EH (cell line): ENCODE results near the gene MSL1.

Experiments
- DNase-seq: peaks from one replicate; pipeline ENCODE4 v3.0.0-alpha.2; 2015; ENCODE audit warnings: low read depth

MSL1 gene

GRCh38 chr17:40121181-40122135, at the start of gene MSL1:
Gene MSL1 (plus strand): TSS chr17:40121971. CDS start chr17:40122613, 642 bp downstream.
- peak; percentile 84 for DNase-seq

- peak; percentile 50 for DNase-seq
These were observed 49.6 kb upstream of the MSL1 start for GRCh38 chr17:40072040-40072734.

- no peak for DNase-seq
These were observed 48.9 kb upstream of the MSL1 start for GRCh38 chr17:40072735-40073346.

- no peak for DNase-seq
These were observed 48.2 kb upstream of the MSL1 start for GRCh38 chr17:40073454-40074174.

GRCh38 chr17:40074175-40074512, 47.6 kb upstream of the MSL1 start:
- no peak for DNase-seq

GRCh38 chr17:40074871-40075200, 46.9 kb upstream of the MSL1 start:
- DNase-seq = no peak

- DNase-seq = peak; percentile 74
These were observed 46.4 kb upstream of the MSL1 start for GRCh38 chr17:40075201-40075941.

GRCh38 chr17:40075942-40076498, 45.8 kb upstream of the MSL1 start:
- no peak for DNase-seq

GRCh38 chr17:40076591-40076990, 45.2 kb upstream of the MSL1 start:
- no peak for DNase-seq

GRCh38 chr17:40079545-40079944, 42.2 kb upstream of the MSL1 start:
- no peak for DNase-seq

GRCh38 chr17:40084477-40084876, 37.3 kb upstream of the MSL1 start:
- no peak for DNase-seq

GRCh38 chr17:40086150-40087044, 35.4 kb upstream of the MSL1 start:
- peak; percentile 52 for DNase-seq

- no peak for DNase-seq
These were observed 34.5 kb upstream of the MSL1 start for GRCh38 chr17:40087049-40087794.

GRCh38 chr17:40087903-40088718, 33.7 kb upstream of the MSL1 start:
- DNase-seq = no peak

GRCh38 chr17:40089077-40089895, 32.5 kb upstream of the MSL1 start:
- no peak for DNase-seq

GRCh38 chr17:40090237-40091119, 31.3 kb upstream of the MSL1 start:
- DNase-seq = no peak
